Heart left ventricle (tissue), 16 donors: ENCODE data around the gene TUT4. TPM values are rescaled to one million over a fixed set of nuclear protein-coding genes. Genes with fewer than 3 reads are reported as not detected.

Experiments used
- ATAC-seq, 4 donors: fragments of 200-7000 bp; cut with Tn5 transposase; one replicate each; pipeline ENCODE4 v1.9.1; 2020 to 2022; ENCODE audit warnings: moderate library complexity in 4 of 4, mild to moderate bottlenecking in 3 of 4, moderate number of reproducible peaks in 1 of 4
- DNase-seq, 5 donors: peaks; one replicate each; pipeline ENCODE4 v3.0.0-alpha.2; 2020
- H3K27ac ChIP-seq, 12 donors: fragments of 200-600 bp; sonication (generic) in 4 of 12; one replicate each; pipeline versions ENCODE4 v1.5.0 to v1.8.0; 2016 to 2022; ENCODE audit warnings: mild to moderate bottlenecking in 2 of 12
- H3K27me3 ChIP-seq, 9 donors: fragments of 200-600 bp; sonication (generic) in 2 of 9; one replicate each; pipeline versions ENCODE4 v1.5.1 to v1.8.0; 2016 to 2022; ENCODE audit warnings: mild to moderate bottlenecking in 3 of 9
- H3K36me3 ChIP-seq, 9 donors: fragments of 200-600 bp; sonication (generic) in 2 of 9; one replicate each; pipeline versions ENCODE4 v1.5.0 to v1.8.0; 2018 to 2022; ENCODE audit warnings: mild to moderate bottlenecking in 2 of 9
- H3K4me1 ChIP-seq, 12 donors: fragments of 200-600 bp; sonication (generic) in 4 of 12; one replicate each; pipeline versions ENCODE4 v1.5.0 to v1.8.0; 2016 to 2022; ENCODE audit warnings: mild to moderate bottlenecking in 3 of 12
- H3K4me3 ChIP-seq, 12 donors: fragments of 200-600 bp; sonication (generic) in 4 of 12; one replicate each; pipeline versions ENCODE4 v1.5.0 to v1.8.0; 2017 to 2022; ENCODE audit warnings: mild to moderate bottlenecking in 9 of 12, moderate library complexity in 4 of 12
- H3K9me3 ChIP-seq, 12 donors: fragments of 200-600 bp; sonication (generic) in 4 of 12; one replicate each; pipeline versions ENCODE4 v1.5.0 to v1.8.0; 2016 to 2022; ENCODE audit warnings: mild to moderate bottlenecking in 1 of 12
- CTCF ChIP-seq, 12 donors: fragments of 200-600 bp; sonication (generic) in 4 of 12; IDR thresholded peaks; one replicate each; pipeline versions ENCODE4 v1.5.0 to v1.8.0; 2018 to 2022; ENCODE audit warnings: antibody characterized with exemption in 12 of 12, mild to moderate bottlenecking in 5 of 12
- POLR2A ChIP-seq, 2 donors: fragments of 450-650 bp; IDR thresholded peaks; one replicate each; pipeline ENCODE4 v1.6.1; 2017; ENCODE audit warnings: antibody characterized with exemption in 2 of 2, mild to moderate bottlenecking in 2 of 2, moderate library complexity in 2 of 2
- WGBS, 4 donors: extraction: QIAGEN DNeasy Blood & Tissue Kit in 2 of 4; methylation state at CpG; one replicate each; pipeline versions ENCODE4 v1.1.5 to v1.1.7; 2013 to 2018; 5-methylcytosine and 5-hydroxymethylcytosine counted together
- intact Hi-C, 10 donors: fragments of 100-400 bp; cut with DNase I; formaldehyde crosslinking; loops; one replicate each; pipeline versions ENCODE4 v1.11.1 to v1.14.2; 2022
- polyA plus RNA-seq, 2 donors: library from polyadenylated mRNA; stranded (reverse); fragments of 200-250 nt; gene quantifications; one replicate each; pipeline ENCODE4 v1.2.3, GENCODE V29; 2013
- total RNA-seq, 9 donors: library from RNA; depleted of rRNA in 2 of 9; stranded (reverse); fragments of >200 nt in 2 of 9; fragmentation: NEBNext Ultra II Directional in 3 of 9; extraction: Animal tissue kit (Norgen Biotek cat#: 25700) in 3 of 9; gene quantifications; one replicate each; pipeline versions ENCODE4 v1.1.0 to v1.2.4, GENCODE V29; 2016 to 2023
- donor health status: ischemic (EF 13 %, LVEDD 7.1; RV severe dilation, severe dysfunction).
- donor health status: healthy with polysubstance abuse.
- donor health status: DM: no; HTN: yes; CAD: no.
- donor health status: DM: no; HTN: no; CAD: no.
- donor health status: ischemic (EF 25% LVEDD 6.9; RV normal size, moderate dysfunction).
- donor health status: ischemic (EF 25% LVEDD 5.7; RV mildly dilated, moderate dysfunction).
- donor health status: healthy.
- donor health status: DM: yes; HTN: yes; CAD: no.
- donor health status: ischemic (EF 35%, LVEDD 5.7; RV mildly dilated, moderate dysfunction).
- donor health status: nonischemic (EF 11% LVEDD 7.7; RV severe dilation, severe dysfunction).
- donor health status: DM: yes; HTN: yes; CAD: no.
- donor health status: PGD.
- donor health status: ischemic (EF 29% LVEDD 5.4; RV normal size, mild dysfunction).
- donor health status: nonischemic (EF 23%, LVEDD 6.1; RV moderate dilation, normal function).

The TUT4 gene
- total and polyA plus RNA-seq, 11 donors = 14.8 to 43.8 (median 30.4) TPM

GRCh38 chr1:52474807-52475206, 78.1 kb downstream of the TUT4 start:
- intact Hi-C loops = no loop called here
- Histone ChIP-seq H3K27ac (no peak overlapping the region), H3K27me3 (no peaks in the 10 kb centered on the region), H3K4me1 (peaks cover 0 to 7% (median 0%) of the 10 kb centered on the region in 12 donors), H3K9me3 (no peaks in the 10 kb centered on the region), H3K4me3 (no peak overlapping the region), H3K36me3 (peaks cover 0 to 83% (median 47%) of the 10 kb centered on the region in 9 donors)
- TF ChIP-seq POLR2A (IDR thresholded peaks at IDR 0.05) (no peak), CTCF (IDR thresholded peaks at IDR 0.05) (no peak)
- ATAC-seq (no peak), DNase-seq (no peak)
- 58 to 69% (median 60%) methylated on average over 4 of the region's 4 CpGs for WGBS, 4 donors

- H3K4me1 ChIP-seq = peaks cover 0 to 7% (median 0%) of the 10 kb centered on the region in 12 donors
- intact Hi-C loops = no loop called here
- no peak for ATAC-seq
- H3K27me3 ChIP-seq = no peaks in the 10 kb centered on the region
- no peaks in the 10 kb centered on the region for H3K9me3 ChIP-seq
- H3K27ac ChIP-seq = no peak overlapping the region
- peaks cover 0 to 75% (median 52%) of the 10 kb centered on the region in 9 donors for H3K36me3 ChIP-seq
- H3K4me3 ChIP-seq = no peak overlapping the region
- DNase-seq = no peak
- no peak for TF ChIP-seq CTCF (IDR thresholded peaks at IDR 0.05)
- no peak for TF ChIP-seq POLR2A (IDR thresholded peaks at IDR 0.05)
Observed at GRCh38 chr1:52473039-52473438, 79.9 kb downstream of the TUT4 start.

- 90 to 93% (median 91%) methylated on average over 1 of the region's 1 CpG for WGBS, 4 donors
- H3K9me3 ChIP-seq = no peaks in the 10 kb centered on the region
- no peaks in the 10 kb centered on the region for H3K27me3 ChIP-seq
- H3K4me3 ChIP-seq = no peak overlapping the region
- TF ChIP-seq POLR2A (IDR thresholded peaks at IDR 0.05) (no peak), CTCF (IDR thresholded peaks at IDR 0.05) (no peak)
- no peak overlapping the region for H3K27ac ChIP-seq
- H3K36me3 ChIP-seq = peaks cover 0 to 75% (median 46%) of the 10 kb centered on the region in 9 donors
- intact Hi-C loops = no loop called here
- ATAC-seq = no peak
- H3K4me1 ChIP-seq = peaks cover 0 to 7% (median 0%) of the 10 kb centered on the region in 12 donors
- no peak for DNase-seq
Observed at GRCh38 chr1:52472384-52472783, 80.5 kb downstream of the TUT4 start.

- Histone ChIP-seq H3K36me3 (peaks cover 0 to 47% (median 29%) of the 10 kb centered on the region in 9 donors), H3K4me3 (no peak overlapping the region), H3K9me3 (no peaks in the 10 kb centered on the region), H3K27ac (no peak overlapping the region), H3K27me3 (no peaks in the 10 kb centered on the region), H3K4me1 (no peaks in the 10 kb centered on the region)
- DNase-seq = no peak
- intact Hi-C loops = loop anchor here in 1 of 10 donors (10.0 kb wide), 1 partner anchor 216 kb away; no protein-coding TSS in a partner anchor
- 95 to 97% (median 96%) methylated on average over 2 of the region's 2 CpGs for WGBS, 4 donors
- ATAC-seq = no peak
- TF ChIP-seq CTCF (IDR thresholded peaks at IDR 0.05) (no peak), POLR2A (IDR thresholded peaks at IDR 0.05) (no peak)
Observed at GRCh38 chr1:52469108-52469507, 83.8 kb downstream of the TUT4 start.
